Endothelial cell of umbilical vein (primary cell): ENCODE results near the gene SPINT4. TPM values are rescaled to one million over a fixed set of nuclear protein-coding genes. Genes with fewer than 3 reads are reported as not detected.

Experiments
- BruUV-seq: library from RNA; stranded (reverse); fragments of 400-500 nt; replicated peaks from 2 replicates; lab custom pipeline; 2021; lab: Mats Ljungman, UMichigan
- CTCF ChIA-PET: fragments of 300-600, 350-600 bp; sonication (Branson Sonifier 250); formaldehyde crosslinking; loops from one replicate; lab custom pipeline; 2021; ENCODE audit warnings: antibody characterized with exemption, inconsistent platforms; lab: Charles Lee
- POLR2A ChIA-PET: fragments of 300-600, 350-600 bp; sonication (Branson Sonifier 250); formaldehyde crosslinking; loops from one replicate; lab custom pipeline; 2021; ENCODE audit warnings: antibody characterized with exemption, inconsistent platforms; lab: Charles Lee
- DNase-seq: peaks from one replicate; pipeline ENCODE4 v3.0.0-alpha.2; 2011; ENCODE audit warnings: low read depth, low spot score
- FAIRE-seq: peaks from 2 replicates; lab custom pipeline; 2011; peaks lifted over from hg19 to GRCh38; lab: Jason Lieb, UNC
- H2AFZ ChIP-seq: 2 replicates; pipeline ENCODE4 v1.6.0; 2012; ENCODE audit warnings: low read depth, low read length, control low read depth, inconsistent platforms
- H3K27ac ChIP-seq: 2 replicates; pipeline ENCODE4 v1.5.1; 2011; ENCODE audit warnings: low read depth, mild to moderate bottlenecking, control low read depth, low read length, moderate library complexity; ENCODE audit not compliant: insufficient read depth
- H3K27me3 ChIP-seq, 2 experiments: 2 replicates each; pipeline versions ENCODE4 v1.6.0 to v1.6.1; 2011; ENCODE audit warnings: low read length in 2 of 2, mixed read lengths in 1 of 2; ENCODE audit not compliant: control insufficient read depth in 2 of 2, insufficient read depth in 2 of 2
- H3K36me3 ChIP-seq, 2 experiments: 2 replicates in 1 of 2; 3 replicates in 1 of 2; pipeline ENCODE4 v1.5.1; 2011; ENCODE audit warnings: low read length in 2 of 2, mild to moderate bottlenecking in 1 of 2, moderate library complexity in 1 of 2; ENCODE audit not compliant: control insufficient read depth in 2 of 2, insufficient read depth in 2 of 2; ENCODE audit errors: extremely low read depth in 1 of 2
- H3K4me1 ChIP-seq: 3 replicates; pipeline ENCODE4 v1.5.1; 2011; ENCODE audit warnings: mild to moderate bottlenecking, low read length; ENCODE audit not compliant: control insufficient read depth, insufficient read depth; ENCODE audit errors: extremely low read depth
- H3K4me2 ChIP-seq: 2 replicates; pipeline ENCODE4 v1.6.1; 2011; ENCODE audit warnings: low read length, control low read depth, mixed read lengths; ENCODE audit not compliant: insufficient read depth
- H3K4me3 ChIP-seq, 3 experiments: fragments of 200-600 bp in 1 of 3; sonication (generic), shearing (Covaris generic) in 1 of 3; replicated peaks in 1 of 3; 2 replicates each; pipeline ENCODE4 v1.5.1; 2011 to 2016; ENCODE audit warnings: control low read depth in 3 of 3, low read length in 3 of 3, mild to moderate bottlenecking in 2 of 3, inconsistent platforms in 1 of 3, low read depth in 1 of 3, moderate library complexity in 1 of 3; ENCODE audit not compliant: insufficient read depth in 1 of 3
- H3K79me2 ChIP-seq: 2 replicates; pipeline ENCODE4 v1.6.0; 2012; ENCODE audit warnings: low read length, inconsistent platforms; ENCODE audit not compliant: control insufficient read depth, insufficient read depth
- H3K9ac ChIP-seq: replicated peaks from 2 replicates; pipeline ENCODE3; 2011; ENCODE audit warnings: low read length, control low read depth; ENCODE audit not compliant: insufficient read depth; ENCODE audit errors: extremely low read depth
- H3K9me1 ChIP-seq: replicated peaks from 3 replicates; pipeline ENCODE4 v1.6.0; 2011; ENCODE audit warnings: mild to moderate bottlenecking, low read length; ENCODE audit not compliant: control insufficient read depth, insufficient read depth; ENCODE audit errors: extremely low read depth
- H3K9me3 ChIP-seq: replicated peaks from 2 replicates; pipeline ENCODE4 v1.5.1; 2012; ENCODE audit warnings: low read length, inconsistent platforms; ENCODE audit not compliant: control insufficient read depth, insufficient read depth
- H4K20me1 ChIP-seq: replicated peaks from 2 replicates; pipeline ENCODE3; 2011; ENCODE audit warnings: mild to moderate bottlenecking, low read length; ENCODE audit not compliant: control insufficient read depth, insufficient read depth; ENCODE audit errors: extremely low read depth
- EZH2 ChIP-seq: IDR thresholded peaks from 2 replicates; pipeline ENCODE4 v1.6.1; 2012; ENCODE audit warnings: borderline replicate concordance, low read depth, mild to moderate bottlenecking, moderate library complexity, low read length, inconsistent platforms; ENCODE audit not compliant: severe bottlenecking
- FOS ChIP-seq: IDR thresholded peaks from 2 replicates; pipeline ENCODE4 v1.6.1; 2011; ENCODE audit warnings: mild to moderate bottlenecking, low read length, moderate library complexity, borderline replicate concordance; ENCODE audit not compliant: insufficient read depth
- GATA2 ChIP-seq: IDR thresholded peaks from 2 replicates; pipeline ENCODE4 v1.7.0; 2011; ENCODE audit warnings: low read depth, mild to moderate bottlenecking, moderate library complexity, mixed read lengths, low read length; ENCODE audit not compliant: insufficient read length, insufficient read depth
- JUN ChIP-seq: IDR thresholded peaks from 2 replicates; pipeline ENCODE4 v1.6.1; 2011; ENCODE audit warnings: borderline replicate concordance, low read depth; ENCODE audit not compliant: insufficient read length, insufficient read depth
- MYC ChIP-seq: IDR thresholded peaks from one replicate; pipeline ENCODE4 v1.6.1; 2011; ENCODE audit warnings: mild to moderate bottlenecking, low read depth, low read length
- POLR2A ChIP-seq: IDR thresholded peaks from 2 replicates; pipeline ENCODE4 v1.6.1; 2012; ENCODE audit warnings: low read depth, mild to moderate bottlenecking, control low read depth, low read length
- POLR2AphosphoS5 ChIP-seq: IDR thresholded peaks from 2 replicates; pipeline ENCODE4 v1.6.1; 2012; ENCODE audit warnings: low read depth, mild to moderate bottlenecking, control low read depth, low read length, moderate library complexity; ENCODE audit not compliant: insufficient read depth
- dilution Hi-C: fragments of 300-500 bp; cut with MboI; formaldehyde crosslinking; loops from one replicate; pipeline ENCODE4 v1.15.0; 2019; ENCODE audit warnings: low sequenced_read_pairs; ENCODE audit not compliant: extremely low pct_ligation_motif_present
- intact Hi-C: fragments of 100-400 bp; cut with micrococcal nuclease; formaldehyde crosslinking; loops from one replicate; pipeline ENCODE4 v1.10.0; 2022
- polyA plus RNA-seq, 4 experiments: library from polyadenylated mRNA; depleted of rRNA in 3 of 4; stranded (reverse) in 3 of 4; unstranded in 1 of 4; fragments of >200 nt; gene quantifications; 2 replicates each; pipeline versions ENCODE4 v1.2.1 to v1.2.3, GENCODE V29; 2011 to 2012; ENCODE audit warnings: missing spikeins in 1 of 4
- total RNA-seq: library from RNA; stranded (reverse); gene quantifications from 2 replicates; pipeline ENCODE4 v1.2.3, GENCODE V29; 2021
- TF ChIP-seq, protein P1 (sequence below): IDR thresholded peaks from 2 replicates; pipeline ENCODE4 v1.6.1; 2011; ENCODE audit not compliant: insufficient read depth, insufficient read length
- TF ChIP-seq, protein P2 (sequence below), 2 donors: IDR thresholded peaks; 1 replicate in 1 of 2; 2 replicates in 1 of 2; pipeline ENCODE4 v1.5.1; 2011; ENCODE audit warnings: low read length in 2 of 2, mild to moderate bottlenecking in 2 of 2, moderate library complexity in 2 of 2, control low read depth in 1 of 2, inconsistent platforms in 1 of 2, low read depth in 1 of 2; ENCODE audit not compliant: insufficient read depth in 1 of 2; ENCODE audit errors: extremely low read depth in 1 of 2

SPINT4 gene
- total and polyA plus RNA-seq, 2 donors (not counting 3 experiments of a cell fraction or from before 2014, with no cell fraction given), result not detected

DNA sequence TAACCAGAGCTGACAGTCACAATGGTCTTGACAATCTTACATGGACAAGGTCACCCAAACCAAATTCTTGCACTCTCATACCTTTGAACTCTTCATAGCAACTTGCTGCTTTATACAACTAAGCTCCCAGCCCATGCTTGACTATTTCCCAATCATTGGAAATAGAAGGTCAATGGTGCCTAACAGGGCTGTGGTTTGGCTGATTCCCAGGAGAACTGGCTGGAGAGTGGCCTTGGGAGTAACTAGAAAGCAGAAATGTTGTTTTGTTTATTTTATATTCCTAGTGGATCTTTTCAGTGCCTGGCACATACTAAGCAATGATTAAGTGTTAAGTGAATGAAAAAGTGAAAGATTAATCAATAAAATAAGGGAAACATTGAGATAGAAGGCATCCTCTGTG is 3.0 kb downstream of the SPINT4 start:
- Histone ChIP-seq H3K9me1 (no peaks in the 10 kb centered on the region), H2AFZ (no peak overlapping the region), H3K79me2 (no peaks in the 10 kb centered on the region), H3K27me3 (no peaks in the 10 kb centered on the region), H3K4me2 (no peak overlapping the region), H3K4me3 (no peak overlapping the region), H3K9ac (no peak overlapping the region), H3K4me1 (no peaks in the 10 kb centered on the region), H4K20me1 (no peaks in the 10 kb centered on the region), H3K9me3 (no peaks in the 10 kb centered on the region), H3K36me3 (no peaks in the 10 kb centered on the region), H3K27ac (no peak overlapping the region)
- CTCF ChIA-PET, result interaction anchor here (1.4 kb wide), 1 partner anchor 431 kb away, joined by 3 read pairs; no protein-coding TSS in a partner anchor
- FAIRE-seq, result no peak
- no TSS peak for BruUV-seq
- TF ChIP-seq JUN (no peak), EZH2 (no peak), MYC (no peak), POLR2A (no peak), FOS (no peak), GATA2 (no peak), POLR2AphosphoS5 (no peak)
- TF ChIP-seq, protein P1, sequence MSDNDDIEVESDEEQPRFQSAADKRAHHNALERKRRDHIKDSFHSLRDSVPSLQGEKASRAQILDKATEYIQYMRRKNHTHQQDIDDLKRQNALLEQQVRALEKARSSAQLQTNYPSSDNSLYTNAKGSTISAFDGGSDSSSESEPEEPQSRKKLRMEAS, result no peak
- TF ChIP-seq, protein P2, sequence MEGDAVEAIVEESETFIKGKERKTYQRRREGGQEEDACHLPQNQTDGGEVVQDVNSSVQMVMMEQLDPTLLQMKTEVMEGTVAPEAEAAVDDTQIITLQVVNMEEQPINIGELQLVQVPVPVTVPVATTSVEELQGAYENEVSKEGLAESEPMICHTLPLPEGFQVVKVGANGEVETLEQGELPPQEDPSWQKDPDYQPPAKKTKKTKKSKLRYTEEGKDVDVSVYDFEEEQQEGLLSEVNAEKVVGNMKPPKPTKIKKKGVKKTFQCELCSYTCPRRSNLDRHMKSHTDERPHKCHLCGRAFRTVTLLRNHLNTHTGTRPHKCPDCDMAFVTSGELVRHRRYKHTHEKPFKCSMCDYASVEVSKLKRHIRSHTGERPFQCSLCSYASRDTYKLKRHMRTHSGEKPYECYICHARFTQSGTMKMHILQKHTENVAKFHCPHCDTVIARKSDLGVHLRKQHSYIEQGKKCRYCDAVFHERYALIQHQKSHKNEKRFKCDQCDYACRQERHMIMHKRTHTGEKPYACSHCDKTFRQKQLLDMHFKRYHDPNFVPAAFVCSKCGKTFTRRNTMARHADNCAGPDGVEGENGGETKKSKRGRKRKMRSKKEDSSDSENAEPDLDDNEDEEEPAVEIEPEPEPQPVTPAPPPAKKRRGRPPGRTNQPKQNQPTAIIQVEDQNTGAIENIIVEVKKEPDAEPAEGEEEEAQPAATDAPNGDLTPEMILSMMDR (IDR thresholded peaks at IDR 0.05; ENCODE audit: extremely low read depth in 1 of 2, insufficient read depth in 1 of 2, low read depth in 1 of 2, low read length in 2 of 2), result no peak
- POLR2A ChIA-PET, result no interaction called here
- no peak for DNase-seq
- intact Hi-C loops (no loop called here), dilution Hi-C loops (no loop called here)
